OCI-LY1 (cell line): ENCODE data around the gene ERVV-1.

Source experiments
- H2AFZ ChIP-seq: fragments of 200-600 bp; sonication (generic), shearing (Covaris generic); 2 replicates; pipeline ENCODE4 v1.6.0; 2014; ENCODE audit warnings: antibody characterized with exemption, mild to moderate bottlenecking, low read length
- H3F3A ChIP-seq: fragments of 200-600 bp; sonication (generic), shearing (Covaris generic); 2 replicates; pipeline ENCODE4 v1.6.0; 2014; ENCODE audit warnings: mild to moderate bottlenecking, antibody characterized with exemption, low read length, moderate library complexity; ENCODE audit not compliant: insufficient read depth
- H3K27ac ChIP-seq: fragments of 200-600 bp; sonication (generic); 2 replicates; pipeline ENCODE4 v1.5.1; 2014; ENCODE audit warnings: low read length, mixed run types, mild to moderate bottlenecking, low read depth; ENCODE audit not compliant: poor library complexity, severe bottlenecking
- H3K27me3 ChIP-seq: fragments of 200-600 bp; sonication (generic); 2 replicates; pipeline ENCODE4 v1.6.0; 2014; ENCODE audit warnings: antibody characterized with exemption, mild to moderate bottlenecking, low read length, moderate library complexity; ENCODE audit not compliant: insufficient read depth
- H3K36me3 ChIP-seq: fragments of 200-600 bp; sonication (generic); 2 replicates; pipeline ENCODE4 v1.6.1; 2014; ENCODE audit warnings: mild to moderate bottlenecking, antibody characterized with exemption, low read length, moderate library complexity, mixed read lengths; ENCODE audit not compliant: insufficient read depth
- H3K4me1 ChIP-seq: fragments of 200-600 bp; sonication (generic); 2 replicates; pipeline ENCODE4 v1.5.1; 2014; ENCODE audit warnings: mild to moderate bottlenecking, low read length, moderate library complexity; ENCODE audit not compliant: insufficient read depth, severe bottlenecking
- H3K4me2 ChIP-seq: fragments of 200-600 bp; sonication (generic), shearing (Covaris generic); 2 replicates; pipeline ENCODE4 v1.6.1; 2014; ENCODE audit warnings: low read length
- H3K4me3 ChIP-seq: fragments of 200-600 bp; sonication (generic); 2 replicates; pipeline ENCODE4 v1.5.1; 2014; ENCODE audit warnings: low read length, low read depth, mild to moderate bottlenecking, mixed read lengths; ENCODE audit not compliant: poor library complexity, severe bottlenecking
- H3K79me2 ChIP-seq: fragments of 200-600 bp; shearing (Covaris generic); 2 replicates; pipeline ENCODE4 v1.6.1; 2016; ENCODE audit warnings: mixed run types, low read length, mixed read lengths; ENCODE audit not compliant: insufficient read depth
- H3K9ac ChIP-seq: fragments of 200-600 bp; sonication (generic), shearing (Covaris generic); 2 replicates; pipeline ENCODE4 v1.6.1; 2014; ENCODE audit warnings: mild to moderate bottlenecking, low read length, mixed read lengths
- H3K9me2 ChIP-seq: fragments of 200-600 bp; sonication (generic), shearing (Covaris generic); 2 replicates; pipeline ENCODE4 v1.6.1; 2014; ENCODE audit warnings: low read depth, mild to moderate bottlenecking, low read length, mixed read lengths
- H3K9me3 ChIP-seq: fragments of 200-600 bp; shearing (Covaris generic); 2 replicates; pipeline ENCODE4 v1.6.1; 2014; ENCODE audit warnings: low read length, mixed read lengths
- H4K20me1 ChIP-seq: fragments of 200-600 bp; sonication (generic), shearing (Covaris generic); 2 replicates; pipeline ENCODE4 v1.6.0; 2016; ENCODE audit warnings: mild to moderate bottlenecking, low read length; ENCODE audit not compliant: insufficient read depth
- EZH2 ChIP-seq: fragments of 200-600 bp; sonication (generic), shearing (Covaris generic); IDR thresholded peaks from 2 replicates; pipeline ENCODE4 v1.8.0; 2017; ENCODE audit warnings: borderline replicate concordance, mixed run types, mild to moderate bottlenecking, antibody characterized with exemption, low read length, moderate library complexity, mixed read lengths
- TF ChIP-seq, protein P1 (sequence below): fragments of 200-600 bp; sonication (generic), shearing (Covaris generic); IDR thresholded peaks from 2 replicates; pipeline ENCODE4 v1.5.1; 2017; ENCODE audit warnings: mild to moderate bottlenecking, antibody characterized with exemption, low read length, moderate library complexity, mixed read lengths

The ERVV-1 gene

DNA sequence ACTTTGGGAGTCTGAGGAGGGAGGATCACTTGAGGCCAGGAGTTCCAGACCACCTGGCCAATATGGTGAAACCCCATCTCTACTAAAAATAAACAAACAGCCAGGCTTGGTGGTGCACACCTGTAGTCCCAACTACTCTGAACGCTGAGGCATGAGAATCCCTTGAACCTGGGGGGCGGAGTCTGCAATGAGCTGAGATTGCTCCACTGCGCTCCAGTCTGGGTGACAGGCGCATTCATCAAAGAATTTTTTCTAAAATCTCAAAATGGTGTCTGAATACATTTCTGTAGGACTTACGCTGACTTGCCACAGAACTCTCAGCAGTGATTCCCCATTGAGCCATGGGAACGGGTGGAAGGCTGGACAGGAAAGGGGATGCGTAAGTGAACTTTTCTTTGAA is 18.0 kb upstream of the ERVV-1 start:
- no peak overlapping the region for H3K9ac ChIP-seq
- H3K4me1 ChIP-seq = no peaks in the 10 kb centered on the region
- H3F3A ChIP-seq = no peaks in the 10 kb centered on the region
- H4K20me1 ChIP-seq = no peaks in the 10 kb centered on the region
- no peak overlapping the region for H2AFZ ChIP-seq
- no peak overlapping the region for H3K4me3 ChIP-seq
- no peaks in the 10 kb centered on the region for H3K9me2 ChIP-seq
- no peaks in the 10 kb centered on the region for H3K36me3 ChIP-seq
- H3K27ac ChIP-seq = no peak overlapping the region
- no peak overlapping the region for H3K4me2 ChIP-seq
- H3K9me3 ChIP-seq = no peaks in the 10 kb centered on the region
- TF ChIP-seq, protein P1, sequence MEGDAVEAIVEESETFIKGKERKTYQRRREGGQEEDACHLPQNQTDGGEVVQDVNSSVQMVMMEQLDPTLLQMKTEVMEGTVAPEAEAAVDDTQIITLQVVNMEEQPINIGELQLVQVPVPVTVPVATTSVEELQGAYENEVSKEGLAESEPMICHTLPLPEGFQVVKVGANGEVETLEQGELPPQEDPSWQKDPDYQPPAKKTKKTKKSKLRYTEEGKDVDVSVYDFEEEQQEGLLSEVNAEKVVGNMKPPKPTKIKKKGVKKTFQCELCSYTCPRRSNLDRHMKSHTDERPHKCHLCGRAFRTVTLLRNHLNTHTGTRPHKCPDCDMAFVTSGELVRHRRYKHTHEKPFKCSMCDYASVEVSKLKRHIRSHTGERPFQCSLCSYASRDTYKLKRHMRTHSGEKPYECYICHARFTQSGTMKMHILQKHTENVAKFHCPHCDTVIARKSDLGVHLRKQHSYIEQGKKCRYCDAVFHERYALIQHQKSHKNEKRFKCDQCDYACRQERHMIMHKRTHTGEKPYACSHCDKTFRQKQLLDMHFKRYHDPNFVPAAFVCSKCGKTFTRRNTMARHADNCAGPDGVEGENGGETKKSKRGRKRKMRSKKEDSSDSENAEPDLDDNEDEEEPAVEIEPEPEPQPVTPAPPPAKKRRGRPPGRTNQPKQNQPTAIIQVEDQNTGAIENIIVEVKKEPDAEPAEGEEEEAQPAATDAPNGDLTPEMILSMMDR = no peak
- TF ChIP-seq EZH2 = no peak
- H3K27me3 ChIP-seq = no peaks in the 10 kb centered on the region
- H3K79me2 ChIP-seq = no peaks in the 10 kb centered on the region

DNA sequence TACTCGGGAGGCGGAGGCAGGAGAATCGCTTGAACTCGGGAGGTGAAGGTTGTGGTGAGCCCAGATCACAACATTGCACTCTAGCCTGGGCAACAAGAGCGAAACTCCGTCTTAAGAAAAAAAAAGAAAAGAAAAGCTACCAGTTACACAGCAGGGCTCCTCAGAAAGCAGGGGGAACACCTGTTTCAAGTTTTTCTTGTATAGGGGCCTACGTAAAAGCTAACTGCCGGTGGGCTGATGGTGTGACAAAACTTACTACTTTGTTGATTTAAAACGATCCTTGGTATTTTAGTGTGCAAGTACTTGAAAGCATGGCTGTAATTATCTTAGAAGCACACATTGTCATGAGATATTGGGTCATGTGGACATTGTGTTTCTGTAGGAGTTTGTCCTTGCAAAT is 15.7 kb upstream of the ERVV-1 start:
- Histone ChIP-seq H3K9me2 (no peaks in the 10 kb centered on the region), H3K36me3 (no peaks in the 10 kb centered on the region), H3K79me2 (no peaks in the 10 kb centered on the region), H2AFZ (no peak overlapping the region), H3K9ac (no peak overlapping the region), H3K27ac (no peak overlapping the region), H3K4me1 (no peaks in the 10 kb centered on the region), H3K27me3 (no peaks in the 10 kb centered on the region), H3F3A (no peaks in the 10 kb centered on the region), H4K20me1 (no peaks in the 10 kb centered on the region), H3K9me3 (no peaks in the 10 kb centered on the region), H3K4me3 (no peak overlapping the region), H3K4me2 (no peak overlapping the region)
- no peak for TF ChIP-seq EZH2
- TF ChIP-seq, protein P1 = no peak

DNA sequence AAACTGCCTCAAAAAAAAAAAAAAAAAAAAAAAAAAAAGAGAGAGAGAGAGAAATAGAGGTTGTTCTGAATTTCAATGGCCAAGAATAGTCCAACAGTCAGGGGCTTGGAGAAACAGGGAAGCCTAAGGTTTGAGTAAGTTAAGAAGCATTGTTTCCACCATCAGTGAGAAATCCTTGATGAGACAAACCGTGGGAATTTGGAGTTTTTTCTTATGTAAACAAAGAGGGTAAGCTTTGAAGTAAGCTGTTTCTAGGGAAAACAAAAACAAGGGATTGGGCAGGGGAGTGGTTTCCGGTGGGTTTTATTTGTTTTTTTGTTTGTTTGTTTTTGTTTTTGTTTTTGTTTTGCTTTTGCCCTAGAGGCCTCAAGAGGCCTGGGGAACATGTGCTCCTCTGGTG is 11.2 kb upstream of the ERVV-1 start:
- H3K9me3 ChIP-seq = no peaks in the 10 kb centered on the region
- TF ChIP-seq EZH2 = no peak
- TF ChIP-seq, protein P1 = no peak
- no peaks in the 10 kb centered on the region for H3K79me2 ChIP-seq
- H3K4me2 ChIP-seq = no peak overlapping the region
- no peaks in the 10 kb centered on the region for H3K9me2 ChIP-seq
- no peaks in the 10 kb centered on the region for H4K20me1 ChIP-seq
- H3K27me3 ChIP-seq = no peaks in the 10 kb centered on the region
- H3K9ac ChIP-seq = no peak overlapping the region
- H3F3A ChIP-seq = no peaks in the 10 kb centered on the region
- H2AFZ ChIP-seq = no peak overlapping the region
- H3K27ac ChIP-seq = no peak overlapping the region
- H3K36me3 ChIP-seq = no peaks in the 10 kb centered on the region
- H3K4me1 ChIP-seq = no peaks in the 10 kb centered on the region
- H3K4me3 ChIP-seq = no peak overlapping the region
